SW480 (cell line): Measurements from ENCODE around the gene SLC16A6.
"Not testable (repeated sequence)": the region's sequence is repeated elsewhere in the genome, so short reads cannot be mapped to it uniquely, and the experiment has no call there.

Experiments used
- DNase-seq: peaks from one replicate; pipeline ENCODE4 v3.0.0-alpha.2; 2016; ENCODE audit warnings: low spot score

Gene SLC16A6

GRCh38 chr17:68290955-68291835 is at the start of gene SLC16A6, which contains the start of gene ARSG:
TSS of gene SLC16A6 (minus strand) at chr17:68291127. CDS start at chr17:68278320, 12,807 bp downstream.
TSS of gene ARSG (plus strand) at chr17:68291495. CDS start at chr17:68307494, 15,999 bp downstream.
- DNase-seq, result peak; percentile 88

GRCh38 chr17:68334393-68334792 is 43.5 kb upstream of the SLC16A6 start:
- no peak for DNase-seq

- DNase-seq, result not testable (repeated sequence)
Measured at GRCh38 chr17:68331932-68332331, 41.0 kb upstream of the SLC16A6 start.

GRCh38 chr17:68329331-68329730 is 38.4 kb upstream of the SLC16A6 start:
- DNase-seq, result no peak

- DNase-seq, result no peak
Measured at GRCh38 chr17:68328676-68329075, 37.7 kb upstream of the SLC16A6 start.

GRCh38 chr17:68327823-68328557 is 37.1 kb upstream of the SLC16A6 start:
- DNase-seq, result no peak

- DNase-seq, result peak; percentile 49
Measured at GRCh38 chr17:68326681-68327080, 35.8 kb upstream of the SLC16A6 start.

- DNase-seq, result no peak
Measured at GRCh38 chr17:68325961-68326360, 35.0 kb upstream of the SLC16A6 start.

- DNase-seq, result no peak
Measured at GRCh38 chr17:68324654-68325336, 33.9 kb upstream of the SLC16A6 start.

GRCh38 chr17:68324114-68324513 is 33.2 kb upstream of the SLC16A6 start:
- no peak for DNase-seq

GRCh38 chr17:68322630-68323029 is 31.7 kb upstream of the SLC16A6 start:
- DNase-seq, result no peak

- no peak for DNase-seq
Measured at GRCh38 chr17:68321556-68321954, 30.6 kb upstream of the SLC16A6 start.

GRCh38 chr17:68320943-68321555 is 30.1 kb upstream of the SLC16A6 start:
- DNase-seq, result no peak

GRCh38 chr17:68320311-68320865 is 29.5 kb upstream of the SLC16A6 start:
- no peak for DNase-seq

GRCh38 chr17:68319410-68320162 is 28.7 kb upstream of the SLC16A6 start:
- DNase-seq, result no peak

GRCh38 chr17:68318103-68318991 is 27.4 kb upstream of the SLC16A6 start:
- DNase-seq, result peak; percentile 92

- DNase-seq, result no peak
Measured at GRCh38 chr17:68317458-68317857, 26.5 kb upstream of the SLC16A6 start.

GRCh38 chr17:68315930-68316329 is 25.0 kb upstream of the SLC16A6 start:
- no peak for DNase-seq

- DNase-seq, result no peak
Measured at GRCh38 chr17:68314916-68315535, 24.1 kb upstream of the SLC16A6 start.
